Immature natural killer cell (primary cell): Measurements from ENCODE around the gene CABLES1. TPM values are rescaled to one million over a fixed set of nuclear protein-coding genes. Genes with fewer than 3 reads are reported as not detected.
"Not testable (repeated sequence)": the region's sequence is repeated elsewhere in the genome, so short reads cannot be mapped to it uniquely, and the experiment has no call there.

Experiments
- DNase-seq, 3 donors: peaks; one replicate each; pipeline ENCODE4 v3.0.0; 2022; ENCODE audit warnings: mixed read lengths in 1 of 3
- H3K27ac Mint-ChIP-seq, 6 donors: one replicate each; pipeline ENCODE4 v1.8.0; 2020; ENCODE audit warnings: mixed read lengths in 6 of 6, mild to moderate bottlenecking in 5 of 6, inconsistent platforms in 4 of 6, moderate library complexity in 3 of 6
- H3K27me3 Mint-ChIP-seq, 3 donors: one replicate each; pipeline ENCODE4 v1.8.0; 2020 to 2021; ENCODE audit warnings: low read depth in 3 of 3, mild to moderate bottlenecking in 3 of 3, mixed read lengths in 3 of 3, moderate library complexity in 3 of 3, inconsistent platforms in 1 of 3
- H3K36me3 Mint-ChIP-seq, 3 donors: one replicate each; pipeline ENCODE4 v1.8.0; 2020; ENCODE audit warnings: mixed read lengths in 3 of 3, inconsistent platforms in 2 of 3, mild to moderate bottlenecking in 2 of 3
- H3K4me1 Mint-ChIP-seq, 2 donors: one replicate each; pipeline ENCODE4 v1.8.0; 2020; ENCODE audit warnings: inconsistent platforms in 2 of 2, mild to moderate bottlenecking in 2 of 2, mixed read lengths in 2 of 2, moderate library complexity in 1 of 2
- H3K4me3 Mint-ChIP-seq, 5 donors: one replicate each; pipeline ENCODE4 v1.8.0; 2020; ENCODE audit warnings: mild to moderate bottlenecking in 5 of 5, mixed read lengths in 5 of 5, inconsistent platforms in 3 of 5, moderate library complexity in 3 of 5
- H3K9me3 Mint-ChIP-seq, 6 donors: one replicate each; pipeline ENCODE4 v1.8.0; 2020; ENCODE audit warnings: mild to moderate bottlenecking in 6 of 6, mixed read lengths in 6 of 6, inconsistent platforms in 4 of 6, moderate library complexity in 3 of 6
- polyA plus RNA-seq, 3 donors: library from polyadenylated mRNA; unstranded; fragments of 300-500 nt; fragmentation: Illumina TruSeq; gene quantifications; one replicate each; pipeline ENCODE4 v1.2.3, GENCODE V29; 2021

CABLES1 gene
- under 1 TPM; 0.16 to 0.99 (median 0.56) TPM for polyA plus RNA-seq

GRCh38 chr18:23134780-23135549 is at the start of gene CABLES1:
CABLES1 (plus strand) TSS chr18:23135485; CDS start chr18:23135763, 278 bp downstream.
- peak; percentile 21 to 37 (median 33) for DNase-seq
- Mint-ChIP-seq H3K27me3 (peaks cover 12 to 21% (median 18%) of the 10 kb centered on the region in 3 donors), H3K4me3 (peak within 1 kb of the TSS; percentile 71 to 84 (median 82)), H3K36me3 (no peaks in the 10 kb centered on the region), H3K4me1 (peaks cover 22 to 54% of the 10 kb centered on the region in 2 donors), H3K9me3 (no peaks in the 10 kb centered on the region), H3K27ac (peak within 1 kb of the TSS in 3 of 6 donors; percentile 70 to 84 (median 80))

GRCh38 chr18:23087352-23087751 is 47.9 kb upstream of the CABLES1 start:
- Mint-ChIP-seq H3K27me3 (peaks cover 0 to 2% (median 2%) of the 10 kb centered on the region in 3 donors), H3K36me3 (peaks cover 0 to 3% (median 0%) of the 10 kb centered on the region in 3 donors), H3K27ac (no peak overlapping the region), H3K9me3 (no peaks in the 10 kb centered on the region), H3K4me3 (no peak overlapping the region), H3K4me1 (peaks cover 0 to 6% of the 10 kb centered on the region in 2 donors)
- no peak for DNase-seq

GRCh38 chr18:23088310-23088709 is 47.0 kb upstream of the CABLES1 start:
- peaks cover 0 to 6% of the 10 kb centered on the region in 2 donors for H3K4me1 Mint-ChIP-seq
- H3K9me3 Mint-ChIP-seq = no peaks in the 10 kb centered on the region
- H3K27me3 Mint-ChIP-seq = peaks cover 0 to 2% (median 2%) of the 10 kb centered on the region in 3 donors
- no peak overlapping the region for H3K4me3 Mint-ChIP-seq
- H3K36me3 Mint-ChIP-seq = peaks cover 0 to 3% (median 0%) of the 10 kb centered on the region in 3 donors
- no peak overlapping the region for H3K27ac Mint-ChIP-seq
- no peak for DNase-seq

- not testable (repeated sequence) for H3K27ac Mint-ChIP-seq, H3K9me3 Mint-ChIP-seq, H3K4me1 Mint-ChIP-seq, DNase-seq, H3K27me3 Mint-ChIP-seq, H3K4me3 Mint-ChIP-seq, H3K36me3 Mint-ChIP-seq
These were observed 44.0 kb upstream of the CABLES1 start for GRCh38 chr18:23091017-23091993.

GRCh38 chr18:23092121-23092520 is 43.2 kb upstream of the CABLES1 start:
- Mint-ChIP-seq H3K9me3 (no peaks in the 10 kb centered on the region), H3K36me3 (no peaks in the 10 kb centered on the region), H3K27me3 (peaks cover 0 to 2% (median 1%) of the 10 kb centered on the region in 3 donors), H3K4me1 (peaks cover 0 to 6% of the 10 kb centered on the region in 2 donors), H3K27ac (no peak overlapping the region), H3K4me3 (no peak overlapping the region)
- DNase-seq = no peak

GRCh38 chr18:23093130-23093529 is 42.2 kb upstream of the CABLES1 start:
- not testable (repeated sequence) for DNase-seq, H3K9me3 Mint-ChIP-seq, H3K27me3 Mint-ChIP-seq, H3K27ac Mint-ChIP-seq, H3K4me3 Mint-ChIP-seq, H3K4me1 Mint-ChIP-seq, H3K36me3 Mint-ChIP-seq

GRCh38 chr18:23093772-23094171 is 41.5 kb upstream of the CABLES1 start:
- peaks cover 0 to 5% (median 0%) of the 10 kb centered on the region in 3 donors for H3K27me3 Mint-ChIP-seq
- H3K4me3 Mint-ChIP-seq = no peak overlapping the region
- H3K36me3 Mint-ChIP-seq = no peaks in the 10 kb centered on the region
- DNase-seq = no peak
- peaks cover 0 to 6% of the 10 kb centered on the region in 2 donors for H3K4me1 Mint-ChIP-seq
- no peak overlapping the region for H3K27ac Mint-ChIP-seq
- H3K9me3 Mint-ChIP-seq = no peaks in the 10 kb centered on the region

- DNase-seq = no peak
- Mint-ChIP-seq H3K27ac (no peak overlapping the region), H3K9me3 (no peaks in the 10 kb centered on the region), H3K4me3 (no peak overlapping the region), H3K4me1 (peaks cover 0 to 6% of the 10 kb centered on the region in 2 donors), H3K36me3 (no peaks in the 10 kb centered on the region), H3K27me3 (peaks cover 0 to 5% (median 0%) of the 10 kb centered on the region in 3 donors)
These were observed 40.7 kb upstream of the CABLES1 start for GRCh38 chr18:23094411-23095190.

- peaks cover 0 to 5% (median 0%) of the 10 kb centered on the region in 3 donors for H3K27me3 Mint-ChIP-seq
- DNase-seq = no peak
- no peaks in the 10 kb centered on the region for H3K9me3 Mint-ChIP-seq
- no peaks in the 10 kb centered on the region for H3K36me3 Mint-ChIP-seq
- H3K4me1 Mint-ChIP-seq = peaks cover 0 to 6% of the 10 kb centered on the region in 2 donors
- peak overlapping the region in 1 of 5 donors; percentile 33 for H3K4me3 Mint-ChIP-seq
- no peak overlapping the region for H3K27ac Mint-ChIP-seq
These were observed 39.8 kb upstream of the CABLES1 start for GRCh38 chr18:23095463-23095862.

GRCh38 chr18:23097016-23097415 is 38.3 kb upstream of the CABLES1 start:
- not testable (repeated sequence) for H3K27me3 Mint-ChIP-seq, H3K36me3 Mint-ChIP-seq

GRCh38 chr18:23099621-23100020 is 35.7 kb upstream of the CABLES1 start:
- H3K4me3 Mint-ChIP-seq = no peak overlapping the region
- peaks cover 0 to 5% (median 3%) of the 10 kb centered on the region in 3 donors for H3K27me3 Mint-ChIP-seq
- peak overlapping the region in 1 of 6 donors; percentile 62 for H3K27ac Mint-ChIP-seq
- no peaks in the 10 kb centered on the region for H3K36me3 Mint-ChIP-seq
- no peak for DNase-seq
- no peaks in the 10 kb centered on the region for H3K4me1 Mint-ChIP-seq
- no peaks in the 10 kb centered on the region for H3K9me3 Mint-ChIP-seq

More at GRCh38 chr18:23097016-23097415, 38.3 kb upstream of the CABLES1 start:
- not testable (repeated sequence) for H3K27ac Mint-ChIP-seq, DNase-seq, H3K4me1 Mint-ChIP-seq, H3K9me3 Mint-ChIP-seq, H3K4me3 Mint-ChIP-seq

- Mint-ChIP-seq H3K27me3 (peaks cover 0 to 7% (median 3%) of the 10 kb centered on the region in 3 donors), H3K4me3 (no peak overlapping the region), H3K36me3 (no peaks in the 10 kb centered on the region), H3K9me3 (no peaks in the 10 kb centered on the region), H3K4me1 (no peaks in the 10 kb centered on the region), H3K27ac (no peak overlapping the region)
- no peak for DNase-seq
These were observed 33.3 kb upstream of the CABLES1 start for GRCh38 chr18:23101861-23102432.
